Calu3 (cell line): ENCODE results near the gene TMEM143. TPM values are rescaled to one million over a fixed set of nuclear protein-coding genes. Genes with fewer than 3 reads are reported as not detected.

Experiments used
- BruUV-seq: library from RNA; stranded (reverse); fragments of 400-500 nt; replicated peaks from 2 replicates; lab custom pipeline; 2021; lab: Mats Ljungman, UMichigan
- CTCF ChIA-PET: fragments of 300-600 bp; sonication (Branson Sonifier 250); formaldehyde crosslinking; loops from one replicate; lab custom pipeline; 2022; ENCODE audit warnings: antibody characterized with exemption; lab: Charles Lee
- DNase-seq: peaks from one replicate; pipeline ENCODE4 v3.0.0; 2022
- H3K27ac Mint-ChIP-seq: one replicate; pipeline ENCODE4 v1.8.0; 2022; ENCODE audit warnings: mixed read lengths; ENCODE audit not compliant: unreplicated experiment
- H3K27me3 Mint-ChIP-seq: one replicate; pipeline ENCODE4 v1.8.0; 2022; ENCODE audit warnings: mixed read lengths; ENCODE audit not compliant: unreplicated experiment
- H3K36me3 Mint-ChIP-seq: one replicate; pipeline ENCODE4 v1.8.0; 2022; ENCODE audit warnings: mild to moderate bottlenecking, moderate library complexity, mixed read lengths; ENCODE audit not compliant: insufficient read depth, unreplicated experiment
- H3K4me1 Mint-ChIP-seq: one replicate; pipeline ENCODE4 v1.8.0; 2022; ENCODE audit warnings: mild to moderate bottlenecking, low read depth, mixed read lengths; ENCODE audit not compliant: unreplicated experiment
- H3K4me3 Mint-ChIP-seq: one replicate; pipeline ENCODE4 v1.8.0; 2022; ENCODE audit warnings: mild to moderate bottlenecking, low read depth, moderate library complexity, mixed read lengths; ENCODE audit not compliant: unreplicated experiment
- H3K9me3 Mint-ChIP-seq: one replicate; pipeline ENCODE4 v1.8.0; 2022; ENCODE audit warnings: low read depth, mixed read lengths; ENCODE audit not compliant: unreplicated experiment
- CTCF ChIP-seq: fragments of 200-600 bp; IDR thresholded peaks from one replicate; pipeline ENCODE4 v1.8.0; 2022; ENCODE audit warnings: antibody characterized with exemption; ENCODE audit not compliant: unreplicated experiment
- intact Hi-C: fragments of 100-400 bp; cut with micrococcal nuclease; formaldehyde crosslinking; loops from one replicate; pipeline ENCODE4 v1.10.0; 2022; ENCODE audit not compliant: unreplicated experiment
- total RNA-seq: library from RNA; stranded (reverse); gene quantifications from 2 replicates; pipeline ENCODE4 v1.2.3, GENCODE V29; 2022

The TMEM143 gene
- total RNA-seq, 1 experiment from 2014 or later, result 10.4 TPM

- BruUV-seq, result no TSS peak
- Mint-ChIP-seq H3K9me3 (no peaks in the 10 kb centered on the region), H3K4me3 (peak overlapping the region; percentile 80), H3K27ac (peak overlapping the region; percentile 76), H3K27me3 (no peaks in the 10 kb centered on the region), H3K4me1 (peaks cover 67% of the 10 kb centered on the region), H3K36me3 (peaks cover 71% of the 10 kb centered on the region)
- peak; percentile 91 for DNase-seq
- intact Hi-C loops, result loop anchor here (10.0 kb wide), 1 partner anchor 155 kb away; no protein-coding TSS in a partner anchor
- CTCF ChIA-PET, result interaction anchor here (1.6 to 2.1 kb wide), 2 partner anchors 9 to 10 kb away, joined by 3 to 7 read pairs; no protein-coding TSS in a partner anchor
- TF ChIP-seq CTCF, result no peak
Observed at GRCh38 chr19:48330012-48330681, 33.6 kb downstream of the TMEM143 start.

DNA sequence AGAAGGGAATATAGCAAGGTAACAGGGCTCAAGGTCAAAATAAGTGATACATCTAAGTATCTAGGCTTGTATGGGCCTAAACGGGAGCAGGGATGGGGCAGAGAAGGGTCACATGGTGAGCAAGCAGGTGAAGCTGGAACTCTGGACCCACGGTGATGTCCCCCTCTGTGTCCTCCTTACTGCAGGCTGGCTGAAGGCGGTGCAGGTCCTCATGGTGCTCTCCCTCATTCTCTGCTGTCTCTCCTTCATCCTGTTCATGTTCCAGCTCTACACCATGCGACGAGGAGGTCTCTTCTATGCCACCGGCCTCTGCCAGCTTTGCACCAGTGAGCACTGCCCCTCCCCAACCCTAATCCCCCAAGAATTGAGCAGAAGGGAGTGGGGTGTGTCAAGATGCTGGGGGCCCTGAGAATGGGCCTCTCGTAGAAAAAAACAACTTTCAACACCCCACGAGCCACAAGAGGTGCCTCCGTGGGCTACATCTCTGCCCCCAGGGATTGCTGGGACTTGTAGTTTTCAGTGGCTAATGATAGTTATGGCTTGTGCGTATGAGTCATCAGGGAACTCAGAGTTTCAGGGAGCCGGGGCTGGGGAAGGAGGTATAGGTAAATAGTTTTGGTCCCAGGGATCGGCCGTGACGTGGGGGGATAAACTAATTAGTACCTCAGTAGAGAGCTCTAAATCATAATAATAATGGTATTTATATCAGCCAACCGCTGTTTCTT lies 34.4 kb downstream of the TMEM143 start:
- peaks cover 67% of the 10 kb centered on the region for H3K4me1 Mint-ChIP-seq
- TF ChIP-seq CTCF, result no peak
- H3K27ac Mint-ChIP-seq, result peak overlapping the region; percentile 76
- H3K27me3 Mint-ChIP-seq, result no peaks in the 10 kb centered on the region
- peak overlapping the region; percentile 80 for H3K4me3 Mint-ChIP-seq
- BruUV-seq, result no TSS peak
- CTCF ChIA-PET, result interaction anchor here (1.6 to 2.1 kb wide), 2 partner anchors 8 to 9 kb away, joined by 3 to 7 read pairs; no protein-coding TSS in a partner anchor
- DNase-seq, result peak; percentile 60
- peaks cover 72% of the 10 kb centered on the region for H3K36me3 Mint-ChIP-seq
- H3K9me3 Mint-ChIP-seq, result no peaks in the 10 kb centered on the region
- intact Hi-C loops, result no loop called here

DNA sequence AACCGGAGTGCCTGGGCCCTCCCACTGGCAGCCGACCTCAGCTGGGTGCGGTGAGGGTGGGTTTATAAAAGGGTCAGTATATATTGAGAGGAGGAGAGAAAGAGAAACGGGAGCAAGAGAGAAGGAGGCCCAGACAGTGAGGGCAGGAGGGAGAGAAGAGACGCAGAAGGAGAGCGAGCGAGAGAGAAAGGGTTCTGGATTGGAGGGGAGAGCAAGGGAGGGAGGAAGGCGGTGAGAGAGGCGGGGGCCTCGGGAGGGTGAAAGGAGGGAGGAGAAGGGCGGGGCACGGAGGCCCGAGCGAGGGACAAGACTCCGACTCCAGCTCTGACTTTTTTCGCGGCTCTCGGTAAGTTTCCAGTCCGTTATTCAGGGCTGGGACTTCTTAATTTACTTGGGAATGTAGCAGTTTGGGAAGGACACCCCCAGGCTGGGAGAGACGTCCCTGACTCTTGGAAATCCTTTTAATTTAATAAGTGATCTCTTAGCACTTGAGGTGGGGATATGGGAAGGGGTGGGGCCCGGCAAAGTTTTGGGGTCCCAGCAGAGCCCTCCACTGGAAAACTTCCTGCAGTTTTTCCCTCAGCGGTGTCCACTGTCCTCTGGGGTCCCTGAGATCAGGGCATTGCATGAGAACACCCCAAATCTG lies 38.4 kb downstream of the TMEM143 start, which contains the start of gene EMP3:
TSS of gene EMP3 (plus strand) at position 288 of the 646 bp plus-strand sequence. CDS start 1,293 bp downstream, outside the sequence.
- intact Hi-C loops, result no loop called here
- H3K9me3 Mint-ChIP-seq, result no peaks in the 10 kb centered on the region
- no peaks in the 10 kb centered on the region for H3K27me3 Mint-ChIP-seq
- peak within 1 kb of the TSS; percentile 86 for H3K27ac Mint-ChIP-seq
- CTCF ChIA-PET, result interaction anchor here (0.5 to 0.7 kb wide), 2 partner anchors 9 to 38 kb away, joined by 3 read pairs; no protein-coding TSS in a partner anchor
- H3K4me3 Mint-ChIP-seq, result peak within 1 kb of the TSS; percentile 59
- H3K36me3 Mint-ChIP-seq, result peaks cover 70% of the 10 kb centered on the region
- peak; percentile 72 for DNase-seq
- BruUV-seq, result TSS peak; percentile 29
- no peak for TF ChIP-seq CTCF
- H3K4me1 Mint-ChIP-seq, result peaks cover 62% of the 10 kb centered on the region
